NCI-H2171 treated with DMSO at 0.1 percent for 48 hours (cell line): ENCODE results near the gene EVX2.

Experiments
- DNase-seq: peaks from one replicate; lab custom pipeline; 2025; lab: John Stamatoyannopoulos, UW

Gene EVX2

GRCh38 chr2:176066645-176067588 lies 16.8 kb downstream of the EVX2 start:
- no peak for DNase-seq

GRCh38 chr2:176063958-176064357 lies 19.8 kb downstream of the EVX2 start:
- no peak for DNase-seq

GRCh38 chr2:176056406-176056805 lies 27.4 kb downstream of the EVX2 start:
- peak; percentile 88 for DNase-seq

GRCh38 chr2:176039375-176039774 lies 44.4 kb downstream of the EVX2 start:
- DNase-seq, result no peak

- no peak for DNase-seq
Observed at GRCh38 chr2:176038694-176039093, 45.1 kb downstream of the EVX2 start.

- peak; percentile 44 for DNase-seq
Observed at GRCh38 chr2:176035013-176035691, 48.6 kb downstream of the EVX2 start.

- DNase-seq, result no peak
Observed at GRCh38 chr2:176027806-176028205, 56.0 kb downstream of the EVX2 start.
